ENCODE measurements around the gene SERPINE3.

SERPINE3 gene

GRCh38 chr13:51327961-51328360, 11.5 kb upstream of the SERPINE3 start:
- no peak for TF ChIP-seq YY1 (IDR thresholded peaks at IDR 0.05; ENCODE audit: insufficient read depth, insufficient read length)
- TF ChIP-seq ZNF274 (IDR thresholded peaks at IDR 0.05; ENCODE audit: low read depth, low read length), result no peak
- H3K4me3 ChIP-seq (ENCODE audit: insufficient read length, low read depth), result no peak overlapping the region
- H3K9me3 ChIP-seq (ENCODE audit: insufficient read depth, low read length), result no peaks in the 10 kb centered on the region
- no peaks in the 10 kb centered on the region for H3K27me3 ChIP-seq (ENCODE audit: insufficient read depth, insufficient read length)
- no peak for DNase-seq (ENCODE audit: low read depth, low spot score)
- no peaks in the 10 kb centered on the region for H3K36me3 ChIP-seq (ENCODE audit: insufficient read depth, insufficient read length, low read length)
- no peaks in the 10 kb centered on the region for H3K4me1 ChIP-seq (ENCODE audit: insufficient read depth, insufficient read length)
- no peak overlapping the region for H3K9ac ChIP-seq (ENCODE audit: insufficient read length, low read depth)

DNA sequence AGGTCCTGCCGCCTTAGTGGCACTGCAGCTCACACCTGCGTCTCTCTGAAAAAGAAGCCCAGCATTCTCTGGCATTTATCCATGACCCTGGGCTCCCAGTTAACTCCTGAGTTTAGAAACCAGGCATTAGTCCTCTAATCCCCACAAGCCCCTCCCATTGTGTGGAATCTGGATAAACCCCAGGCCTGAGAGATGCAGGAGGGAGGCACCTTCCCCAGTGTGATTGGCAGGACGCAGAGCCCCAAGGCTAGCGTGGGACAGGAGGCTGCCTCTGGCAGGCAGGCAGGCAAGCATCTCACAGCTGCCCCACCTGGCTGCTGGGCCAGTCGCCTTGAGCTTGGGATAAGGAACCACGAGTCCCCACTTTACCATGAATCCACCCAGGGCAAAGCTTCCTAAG, 11.0 kb upstream of the SERPINE3 start:
- Histone ChIP-seq H3K9ac (ENCODE audit: insufficient read length, low read depth) (no peak overlapping the region), H3K27me3 (ENCODE audit: insufficient read depth, insufficient read length) (no peaks in the 10 kb centered on the region), H3K4me1 (ENCODE audit: insufficient read depth, insufficient read length) (no peaks in the 10 kb centered on the region), H3K9me3 (ENCODE audit: insufficient read depth, low read length) (no peaks in the 10 kb centered on the region), H3K4me3 (ENCODE audit: insufficient read length, low read depth) (no peak overlapping the region), H3K36me3 (ENCODE audit: insufficient read depth, insufficient read length, low read length) (no peaks in the 10 kb centered on the region)
- TF ChIP-seq ZNF274 (IDR thresholded peaks at IDR 0.05; ENCODE audit: low read depth, low read length), result no peak
- no peak for TF ChIP-seq SUZ12 (IDR thresholded peaks at IDR 0.05; ENCODE audit: extremely low read depth, insufficient read depth, insufficient read length)
- TF ChIP-seq YY1 (IDR thresholded peaks at IDR 0.05; ENCODE audit: insufficient read depth, insufficient read length), result no peak
- peak; percentile 72 for DNase-seq (ENCODE audit: low read depth, low spot score)

DNA sequence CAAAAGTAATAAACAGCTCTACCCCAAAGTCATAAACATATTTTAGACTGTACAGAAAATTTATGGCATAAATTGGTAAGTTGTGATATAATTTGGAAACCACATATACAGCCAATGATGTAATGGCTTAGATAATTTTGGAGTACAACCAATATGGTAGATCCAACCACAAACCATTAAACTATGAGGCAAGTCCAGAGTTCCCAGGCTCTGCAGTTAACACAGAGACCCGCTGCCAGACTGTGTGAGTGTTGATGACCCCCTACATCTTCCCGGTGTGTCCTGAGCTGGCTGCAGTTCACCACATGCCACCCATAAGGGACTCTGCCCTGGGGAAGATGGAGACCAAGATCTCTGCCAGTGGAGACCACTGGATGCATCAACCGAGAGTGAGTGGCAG, 9.9 kb upstream of the SERPINE3 start:
- no peak for TF ChIP-seq YY1 (IDR thresholded peaks at IDR 0.05; ENCODE audit: insufficient read depth, insufficient read length)
- TF ChIP-seq ZNF274 (IDR thresholded peaks at IDR 0.05; ENCODE audit: low read depth, low read length), result no peak
- no peak for TF ChIP-seq SUZ12 (IDR thresholded peaks at IDR 0.05; ENCODE audit: extremely low read depth, insufficient read depth, insufficient read length)
- H3K4me3 ChIP-seq (ENCODE audit: insufficient read length, low read depth), result no peak overlapping the region
- no peaks in the 10 kb centered on the region for H3K9me3 ChIP-seq (ENCODE audit: insufficient read depth, low read length)
- DNase-seq (ENCODE audit: low read depth, low spot score), result no peak
- no peaks in the 10 kb centered on the region for H3K4me1 ChIP-seq (ENCODE audit: insufficient read depth, insufficient read length)
- no peaks in the 10 kb centered on the region for H3K27me3 ChIP-seq (ENCODE audit: insufficient read depth, insufficient read length)
- no peak overlapping the region for H3K9ac ChIP-seq (ENCODE audit: insufficient read length, low read depth)
- no peaks in the 10 kb centered on the region for H3K36me3 ChIP-seq (ENCODE audit: insufficient read depth, insufficient read length, low read length)

DNA sequence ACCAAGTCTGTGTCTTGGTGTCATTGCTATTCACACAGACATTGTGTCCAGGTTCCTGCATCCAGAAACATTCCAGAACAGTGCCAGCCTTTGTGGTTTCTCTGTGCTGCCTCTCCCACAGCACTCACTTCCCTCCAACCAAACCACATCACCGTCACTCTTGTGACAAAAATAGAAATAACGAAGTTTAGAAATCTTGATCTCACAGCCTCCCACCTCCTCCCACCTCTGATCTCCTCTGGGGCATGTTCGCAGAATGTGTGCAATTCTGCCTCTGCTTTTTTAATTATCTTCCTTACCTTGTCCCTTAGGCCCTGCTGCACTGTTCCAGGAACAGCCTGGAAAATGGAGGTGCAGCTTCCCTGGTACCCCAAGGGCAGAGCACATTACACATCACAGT, 8.7 kb upstream of the SERPINE3 start:
- no peak overlapping the region for H3K4me3 ChIP-seq (ENCODE audit: insufficient read length, low read depth)
- no peaks in the 10 kb centered on the region for H3K9me3 ChIP-seq (ENCODE audit: insufficient read depth, low read length)
- H3K4me1 ChIP-seq (ENCODE audit: insufficient read depth, insufficient read length), result no peaks in the 10 kb centered on the region
- no peaks in the 10 kb centered on the region for H3K27me3 ChIP-seq (ENCODE audit: insufficient read depth, insufficient read length)
- H3K9ac ChIP-seq (ENCODE audit: insufficient read length, low read depth), result no peak overlapping the region
- no peak for DNase-seq (ENCODE audit: low read depth, low spot score)
- H3K36me3 ChIP-seq (ENCODE audit: insufficient read depth, insufficient read length, low read length), result no peaks in the 10 kb centered on the region
- no peak for TF ChIP-seq ZNF274 (IDR thresholded peaks at IDR 0.05; ENCODE audit: low read depth, low read length)
- TF ChIP-seq YY1 (IDR thresholded peaks at IDR 0.05; ENCODE audit: insufficient read depth, insufficient read length), result no peak
- no peak for TF ChIP-seq SUZ12 (IDR thresholded peaks at IDR 0.05; ENCODE audit: extremely low read depth, insufficient read depth, insufficient read length)

GRCh38 chr13:51331354-51331861, 8.1 kb upstream of the SERPINE3 start:
- no peak overlapping the region for H3K4me3 ChIP-seq (ENCODE audit: insufficient read length, low read depth)
- H3K9me3 ChIP-seq (ENCODE audit: insufficient read depth, low read length), result no peaks in the 10 kb centered on the region

GRCh38 chr13:51332566-51333361, 6.7 kb upstream of the SERPINE3 start:
- no peak for DNase-seq (ENCODE audit: low read depth, low spot score)
- Histone ChIP-seq H3K27me3 (ENCODE audit: insufficient read depth, insufficient read length) (no peaks in the 10 kb centered on the region), H3K4me3 (ENCODE audit: insufficient read length, low read depth) (no peak overlapping the region), H3K4me1 (ENCODE audit: insufficient read depth, insufficient read length) (no peaks in the 10 kb centered on the region), H3K9me3 (ENCODE audit: insufficient read depth, low read length) (no peaks in the 10 kb centered on the region), H3K36me3 (ENCODE audit: insufficient read depth, insufficient read length, low read length) (no peaks in the 10 kb centered on the region), H3K9ac (ENCODE audit: insufficient read length, low read depth) (no peak overlapping the region)
- no peak for TF ChIP-seq ZNF274 (IDR thresholded peaks at IDR 0.05; ENCODE audit: low read depth, low read length)
- no peak for TF ChIP-seq SUZ12 (IDR thresholded peaks at IDR 0.05; ENCODE audit: extremely low read depth, insufficient read depth, insufficient read length)
- no peak for TF ChIP-seq YY1 (IDR thresholded peaks at IDR 0.05; ENCODE audit: insufficient read depth, insufficient read length)

More at GRCh38 chr13:51331354-51331861, 8.1 kb upstream of the SERPINE3 start:
- no peaks in the 10 kb centered on the region for H3K36me3 ChIP-seq (ENCODE audit: insufficient read depth, insufficient read length, low read length)
- H3K9ac ChIP-seq (ENCODE audit: insufficient read length, low read depth), result no peak overlapping the region
- no peak for DNase-seq (ENCODE audit: low read depth, low spot score)
- H3K27me3 ChIP-seq (ENCODE audit: insufficient read depth, insufficient read length), result no peaks in the 10 kb centered on the region
- H3K4me1 ChIP-seq (ENCODE audit: insufficient read depth, insufficient read length), result no peaks in the 10 kb centered on the region
- no peak for TF ChIP-seq SUZ12 (IDR thresholded peaks at IDR 0.05; ENCODE audit: extremely low read depth, insufficient read depth, insufficient read length)
- TF ChIP-seq ZNF274 (IDR thresholded peaks at IDR 0.05; ENCODE audit: low read depth, low read length), result no peak
- no peak for TF ChIP-seq YY1 (IDR thresholded peaks at IDR 0.05; ENCODE audit: insufficient read depth, insufficient read length)

DNA sequence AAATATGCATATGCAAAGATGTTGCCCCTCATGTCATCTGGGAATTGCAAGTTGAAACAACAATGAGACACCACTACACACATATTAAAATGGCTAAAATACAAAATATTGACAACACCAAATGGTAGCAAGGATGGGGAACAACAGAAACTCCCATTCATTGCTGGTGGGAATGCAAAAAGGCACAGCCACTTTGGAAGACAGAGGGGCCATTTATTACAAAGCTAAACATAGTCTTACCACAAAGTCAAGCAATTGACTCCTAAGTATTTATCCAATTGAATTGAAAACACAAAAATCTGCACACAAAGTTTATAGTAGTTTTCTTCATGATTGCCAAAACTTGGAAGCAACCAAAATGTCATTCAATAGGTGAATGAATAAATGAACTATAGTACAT, 6.1 kb upstream of the SERPINE3 start:
- Histone ChIP-seq H3K4me3 (ENCODE audit: insufficient read length, low read depth) (no peak overlapping the region), H3K9me3 (ENCODE audit: insufficient read depth, low read length) (no peaks in the 10 kb centered on the region), H3K4me1 (ENCODE audit: insufficient read depth, insufficient read length) (no peaks in the 10 kb centered on the region), H3K9ac (ENCODE audit: insufficient read length, low read depth) (no peak overlapping the region), H3K27me3 (ENCODE audit: insufficient read depth, insufficient read length) (no peaks in the 10 kb centered on the region), H3K36me3 (ENCODE audit: insufficient read depth, insufficient read length, low read length) (no peaks in the 10 kb centered on the region)
- no peak for DNase-seq (ENCODE audit: low read depth, low spot score)
- no peak for TF ChIP-seq SUZ12 (IDR thresholded peaks at IDR 0.05; ENCODE audit: extremely low read depth, insufficient read depth, insufficient read length)
- no peak for TF ChIP-seq ZNF274 (IDR thresholded peaks at IDR 0.05; ENCODE audit: low read depth, low read length)
- TF ChIP-seq YY1 (IDR thresholded peaks at IDR 0.05; ENCODE audit: insufficient read depth, insufficient read length), result no peak
